A549 (cell line): ENCODE data around the gene GREB1. TPM values are rescaled to one million over a fixed set of nuclear protein-coding genes. Genes with fewer than 3 reads are reported as not detected.

Source experiments
- ATAC-seq, 2 experiments: fragments of 200-7000 bp in 1 of 2; fragments of >200 bp in 1 of 2; cut with Nextera tagmentation in 1 of 2; cut with Tn5 transposase in 1 of 2; 3 replicates each; pipeline versions ENCODE4 v1.8.0 to v1.9.1; 2018 to 2020; ENCODE audit warnings: mild to moderate bottlenecking in 1 of 2, moderate library complexity in 1 of 2
- CTCF ChIA-PET: fragments of 300-600 bp; sonication (Branson Sonifier 250); formaldehyde crosslinking; extraction: SDS; loops from one replicate; lab custom pipeline; 2021; ENCODE audit warnings: antibody characterized with exemption, inconsistent platforms; lab: Yijun Ruan, JAX
- POLR2A ChIA-PET: fragments of 350-600 bp; formaldehyde crosslinking; extraction: SDS; loops from one replicate; lab custom pipeline; 2021; ENCODE audit warnings: antibody characterized with exemption, inconsistent platforms; lab: Yijun Ruan, JAX
- DNase-seq, 2 experiments: peaks; one replicate each; pipeline versions ENCODE4 v3.0.0 to v3.0.0-alpha.2; 2011 to 2016; ENCODE audit warnings: low read depth in 1 of 2, low spot score in 1 of 2
- FAIRE-seq: peaks from 2 replicates; lab custom pipeline; 2011; peaks lifted over from hg19 to GRCh38; lab: Jason Lieb, UNC
- H3K27ac ChIP-seq, 2 experiments: fragments of >200 bp; sonication (Bioruptor Twin); formaldehyde crosslinking; 3 replicates each; pipeline ENCODE4 v1.5.1; 2016 to 2017
- H3K4me1 ChIP-seq: fragments of >200 bp; sonication (Bioruptor Twin); formaldehyde crosslinking; 3 replicates; pipeline ENCODE4 v1.6.1; 2016
- H3K4me2 ChIP-seq: fragments of >200 bp; sonication (Bioruptor Twin); formaldehyde crosslinking; 3 replicates; pipeline ENCODE4 v1.6.1; 2016
- H3K4me3 ChIP-seq: fragments of >200 bp; sonication (Bioruptor Twin); formaldehyde crosslinking; 3 replicates; pipeline ENCODE4 v1.5.1; 2016
- H3K9me3 ChIP-seq: fragments of >200 bp; sonication (Bioruptor Twin); formaldehyde crosslinking; 3 replicates; pipeline ENCODE4 v1.6.1; 2016
- CBX2 ChIP-seq: fragments of 200-600 bp; sonication (generic); IDR thresholded peaks from 2 replicates; pipeline ENCODE4 v1.6.1; 2016; ENCODE audit warnings: low read depth, mild to moderate bottlenecking, borderline replicate concordance
- CHD2 ChIP-seq: fragments of 150-350 bp; IDR thresholded peaks from 2 replicates; pipeline ENCODE4 v1.6.1; 2014; ENCODE audit warnings: low read length; ENCODE audit not compliant: partially characterized antibody
- EHMT2 ChIP-seq: fragments of 200-600 bp; sonication (generic); IDR thresholded peaks from 2 replicates; pipeline ENCODE4 v1.6.1; 2016; ENCODE audit warnings: antibody characterized with exemption, low read depth, mild to moderate bottlenecking, moderate library complexity
- EP300 ChIP-seq, 2 experiments: fragments of >200 bp; sonication (Bioruptor Twin); formaldehyde crosslinking; IDR thresholded peaks; 2 replicates in 1 of 2; 3 replicates in 1 of 2; pipeline ENCODE4 v1.6.1; 2016 to 2017
- FOSB ChIP-seq: fragments of 250-450 bp; sonication (Bioruptor Pico); IDR thresholded peaks from 2 replicates; pipeline ENCODE4 v1.5.0; 2020; ENCODE audit warnings: mild to moderate bottlenecking, moderate library complexity
- FOSL2 ChIP-seq, 2 experiments: fragments of 450-650 bp in 1 of 2; fragments of >200 bp in 1 of 2; sonication (Bioruptor Twin) in 1 of 2; formaldehyde crosslinking; IDR thresholded peaks; 2 replicates each; pipeline versions ENCODE4 v1.5.0 to v1.6.1; 2016 to 2020; ENCODE audit warnings: mild to moderate bottlenecking in 1 of 2, moderate library complexity in 1 of 2
- GATA3 ChIP-seq: IDR thresholded peaks from 2 replicates; pipeline ENCODE4 v1.6.1; 2012; ENCODE audit warnings: borderline replicate concordance
- HDAC2 ChIP-seq: fragments of 200-600 bp; sonication (generic); IDR thresholded peaks from 2 replicates; pipeline ENCODE4 v1.6.1; 2016
- HOXB5 ChIP-seq: fragments of 250-450 bp; sonication (Bioruptor Pico); IDR thresholded peaks from 2 replicates; pipeline ENCODE4 v1.5.0; 2020; ENCODE audit warnings: mild to moderate bottlenecking, moderate library complexity
- MAFK ChIP-seq: fragments of 450-650 bp; IDR thresholded peaks from 2 replicates; pipeline ENCODE4 v1.6.1; 2014; ENCODE audit not compliant: partially characterized antibody
- MYC ChIP-seq: IDR thresholded peaks from 2 replicates; pipeline ENCODE4 v1.6.1; 2012; ENCODE audit warnings: mild to moderate bottlenecking, inconsistent platforms, low read length, improper control_type of control experiment, borderline replicate concordance
- NPAS2 ChIP-seq: fragments of 250-450 bp; sonication (Bioruptor Pico); IDR thresholded peaks from 2 replicates; pipeline ENCODE4 v1.8.0; 2022; ENCODE audit warnings: mild to moderate bottlenecking, moderate library complexity, borderline replicate concordance
- POLR2A ChIP-seq: IDR thresholded peaks from 2 replicates; pipeline ENCODE4 v1.6.1; 2012; ENCODE audit warnings: mild to moderate bottlenecking, low read length
- RAD21 ChIP-seq, 2 experiments: fragments of >200 bp in 1 of 2; sonication (Bioruptor Twin) in 1 of 2; formaldehyde crosslinking in 1 of 2; IDR thresholded peaks in 1 of 2; conservative IDR thresholded peaks in 1 of 2; 2 replicates in 1 of 2; 3 replicates in 1 of 2; pipeline ENCODE4 v1.6.1; 2012 to 2018; ENCODE audit warnings: inconsistent platforms in 1 of 2
- RARB ChIP-seq: fragments of 250-450 bp; sonication (Bioruptor Pico); IDR thresholded peaks from 2 replicates; pipeline ENCODE4 v1.8.0; 2021; ENCODE audit warnings: mild to moderate bottlenecking, moderate library complexity
- SREBF2 ChIP-seq: fragments of 450-650 bp; IDR thresholded peaks from 2 replicates; pipeline ENCODE4 v1.6.1; 2014; ENCODE audit warnings: mild to moderate bottlenecking, moderate library complexity
- TP53 ChIP-seq: fragments of 250-450 bp; sonication (Bioruptor Pico); IDR thresholded peaks from 2 replicates; pipeline ENCODE4 v1.5.0; 2021; ENCODE audit warnings: mild to moderate bottlenecking, moderate library complexity
- ZC3H11A ChIP-seq: fragments of 450-650 bp; IDR thresholded peaks from 2 replicates; pipeline ENCODE4 v1.6.1; 2014; ENCODE audit warnings: antibody characterized with exemption, mild to moderate bottlenecking
- WGBS: methylation state at CpG from one replicate; pipeline ENCODE4 v1.1.6; 2017; ENCODE audit errors: missing lambda C conversion rate; 5-methylcytosine and 5-hydroxymethylcytosine counted together
- polyA plus RNA-seq, 4 experiments: library from polyadenylated mRNA; depleted of rRNA in 3 of 4; stranded (reverse); fragments of >200 nt; fragmentation: RNase III in 1 of 4; extraction: RNeasy Plus Mini Kit Qiagen cat#74134 plus additional on column Dnase treatment in 1 of 4; gene quantifications; 2 replicates in 3 of 4; 3 replicates in 1 of 4; pipeline ENCODE4 v1.2.3, GENCODE V29; 2011 to 2017
- TF ChIP-seq, protein P1 (sequence below): IDR thresholded peaks from 2 replicates; pipeline ENCODE4 v1.6.1; 2012
- TF ChIP-seq, protein P2 (sequence below): fragments of 200-600 bp; sonication (generic); IDR thresholded peaks from 2 replicates; pipeline ENCODE4 v1.6.1; 2016; ENCODE audit warnings: antibody characterized with exemption, mild to moderate bottlenecking, moderate library complexity
- TF ChIP-seq, protein P3 (sequence below): fragments of 250-450 bp; sonication (Bioruptor Pico); IDR thresholded peaks from 2 replicates; pipeline ENCODE4 v1.5.0; 2021; ENCODE audit warnings: mild to moderate bottlenecking, moderate library complexity, borderline replicate concordance
- TF ChIP-seq, protein P4 (sequence below): IDR thresholded peaks from 2 replicates; pipeline ENCODE4 v1.6.1; 2012; ENCODE audit warnings: low read depth, borderline replicate concordance
- TF ChIP-seq, protein P5 (sequence below): fragments of >200 bp; sonication (Bioruptor Twin); formaldehyde crosslinking; IDR thresholded peaks from 3 replicates; pipeline ENCODE4 v1.6.1; 2016
- TF ChIP-seq, protein P6 (sequence below): fragments of >200 bp; sonication (Bioruptor Twin); formaldehyde crosslinking; IDR thresholded peaks from 2 replicates; pipeline ENCODE4 v1.6.1; 2016

GREB1 gene
- polyA plus RNA-seq, 2 of the 4 experiments (the other 2 are of a cell fraction) = 1.1 to 1.3 TPM

DNA sequence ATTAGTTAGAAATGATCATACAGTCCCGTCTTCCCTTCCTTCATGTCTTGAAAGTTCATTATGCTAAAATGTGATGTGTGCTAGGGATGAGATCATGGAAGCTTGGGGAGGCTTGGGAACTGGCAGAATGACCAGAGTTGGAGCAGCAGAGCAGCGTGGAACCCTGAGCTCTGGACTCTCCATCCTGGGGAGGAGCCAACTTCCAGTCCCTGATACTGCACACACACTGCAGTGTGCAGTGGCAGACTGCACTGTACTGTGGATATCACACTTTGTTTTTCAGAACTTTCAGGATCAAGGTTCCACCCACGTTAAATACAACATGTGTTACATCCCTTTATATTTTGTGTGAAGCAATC is 27.3 kb upstream of the GREB1 start:
- no peak overlapping the region for H3K4me3 ChIP-seq
- WGBS = 36% methylated on average over 3 of the region's 3 CpGs
- DNase-seq (no peak), FAIRE-seq (no peak), ATAC-seq (peak in 1 of 2 experiments; percentile 37; a peak in 3 of 6 replicates)
- peaks cover 16% of the 10 kb centered on the region; the same call in 2 of the 3 replicates for H3K9me3 ChIP-seq
- TF ChIP-seq FOSB (CRISPR knock-in tag) = no peak
- TF ChIP-seq, protein P1, sequence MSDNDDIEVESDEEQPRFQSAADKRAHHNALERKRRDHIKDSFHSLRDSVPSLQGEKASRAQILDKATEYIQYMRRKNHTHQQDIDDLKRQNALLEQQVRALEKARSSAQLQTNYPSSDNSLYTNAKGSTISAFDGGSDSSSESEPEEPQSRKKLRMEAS = no peak
- no peak for TF ChIP-seq FOSL2 (IDR thresholded peaks at IDR 0.05)
- no peak for TF ChIP-seq FOSL2 (CRISPR knock-in tag; IDR thresholded peaks at IDR 0.05)
- TF ChIP-seq, protein P2, sequence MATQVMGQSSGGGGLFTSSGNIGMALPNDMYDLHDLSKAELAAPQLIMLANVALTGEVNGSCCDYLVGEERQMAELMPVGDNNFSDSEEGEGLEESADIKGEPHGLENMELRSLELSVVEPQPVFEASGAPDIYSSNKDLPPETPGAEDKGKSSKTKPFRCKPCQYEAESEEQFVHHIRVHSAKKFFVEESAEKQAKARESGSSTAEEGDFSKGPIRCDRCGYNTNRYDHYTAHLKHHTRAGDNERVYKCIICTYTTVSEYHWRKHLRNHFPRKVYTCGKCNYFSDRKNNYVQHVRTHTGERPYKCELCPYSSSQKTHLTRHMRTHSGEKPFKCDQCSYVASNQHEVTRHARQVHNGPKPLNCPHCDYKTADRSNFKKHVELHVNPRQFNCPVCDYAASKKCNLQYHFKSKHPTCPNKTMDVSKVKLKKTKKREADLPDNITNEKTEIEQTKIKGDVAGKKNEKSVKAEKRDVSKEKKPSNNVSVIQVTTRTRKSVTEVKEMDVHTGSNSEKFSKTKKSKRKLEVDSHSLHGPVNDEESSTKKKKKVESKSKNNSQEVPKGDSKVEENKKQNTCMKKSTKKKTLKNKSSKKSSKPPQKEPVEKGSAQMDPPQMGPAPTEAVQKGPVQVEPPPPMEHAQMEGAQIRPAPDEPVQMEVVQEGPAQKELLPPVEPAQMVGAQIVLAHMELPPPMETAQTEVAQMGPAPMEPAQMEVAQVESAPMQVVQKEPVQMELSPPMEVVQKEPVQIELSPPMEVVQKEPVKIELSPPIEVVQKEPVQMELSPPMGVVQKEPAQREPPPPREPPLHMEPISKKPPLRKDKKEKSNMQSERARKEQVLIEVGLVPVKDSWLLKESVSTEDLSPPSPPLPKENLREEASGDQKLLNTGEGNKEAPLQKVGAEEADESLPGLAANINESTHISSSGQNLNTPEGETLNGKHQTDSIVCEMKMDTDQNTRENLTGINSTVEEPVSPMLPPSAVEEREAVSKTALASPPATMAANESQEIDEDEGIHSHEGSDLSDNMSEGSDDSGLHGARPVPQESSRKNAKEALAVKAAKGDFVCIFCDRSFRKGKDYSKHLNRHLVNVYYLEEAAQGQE = no peak
- TF ChIP-seq EHMT2 = no peak
- no peak for TF ChIP-seq TP53
- TF ChIP-seq MYC = no peak
- no peak for TF ChIP-seq POLR2A
- TF ChIP-seq ZC3H11A = no peak
- no peak for TF ChIP-seq EP300 (IDR thresholded peaks at IDR 0.05)
- no peak for TF ChIP-seq CBX2
- TF ChIP-seq, protein P3, sequence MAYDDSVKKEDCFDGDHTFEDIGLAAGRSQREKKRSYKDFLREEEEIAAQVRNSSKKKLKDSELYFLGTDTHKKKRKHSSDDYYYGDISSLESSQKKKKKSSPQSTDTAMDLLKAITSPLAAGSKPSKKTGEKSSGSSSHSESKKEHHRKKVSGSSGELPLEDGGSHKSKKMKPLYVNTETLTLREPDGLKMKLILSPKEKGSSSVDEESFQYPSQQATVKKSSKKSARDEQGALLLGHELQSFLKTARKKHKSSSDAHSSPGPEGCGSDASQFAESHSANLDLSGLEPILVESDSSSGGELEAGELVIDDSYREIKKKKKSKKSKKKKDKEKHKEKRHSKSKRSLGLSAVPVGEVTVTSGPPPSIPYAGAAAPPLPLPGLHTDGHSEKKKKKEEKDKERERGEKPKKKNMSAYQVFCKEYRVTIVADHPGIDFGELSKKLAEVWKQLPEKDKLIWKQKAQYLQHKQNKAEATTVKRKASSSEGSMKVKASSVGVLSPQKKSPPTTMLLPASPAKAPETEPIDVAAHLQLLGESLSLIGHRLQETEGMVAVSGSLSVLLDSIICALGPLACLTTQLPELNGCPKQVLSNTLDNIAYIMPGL (CRISPR knock-in tag) = no peak
- H3K4me2 ChIP-seq = no peak overlapping the region
- POLR2A ChIA-PET = no interaction called here
- no peaks in the 10 kb centered on the region for H3K4me1 ChIP-seq
- H3K27ac ChIP-seq = no peak overlapping the region
- CTCF ChIA-PET = interaction anchor here (0.7 to 1.2 kb wide), 4 partner anchors 10 to 374 kb away, joined by 3 to 4 read pairs (median 3); no protein-coding TSS in a partner anchor

DNA sequence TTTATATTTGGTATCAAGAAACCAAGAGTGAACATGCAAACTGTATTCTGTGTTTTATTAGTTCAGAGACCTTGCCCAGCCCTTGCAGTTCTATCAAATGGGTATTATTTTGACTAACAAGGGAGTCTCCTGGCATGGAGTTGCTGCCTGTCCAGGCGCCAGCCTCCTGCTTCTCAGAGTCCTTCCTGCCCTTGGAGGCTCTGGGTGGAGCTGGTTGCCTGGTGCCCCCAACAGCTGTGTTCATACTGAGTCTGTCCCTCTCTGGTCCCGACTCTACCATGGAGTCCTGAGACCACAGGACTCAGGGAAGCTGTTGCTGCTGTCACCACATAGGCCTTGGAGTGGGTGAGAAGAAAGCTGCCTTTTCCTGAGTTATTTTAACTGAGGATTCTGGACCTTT is 26.3 kb upstream of the GREB1 start:
- CTCF ChIA-PET = interaction anchor here (1.1 kb wide), 1 partner anchor 75 kb away, joined by 6 read pairs; no protein-coding TSS in a partner anchor
- ATAC-seq = peak in 1 of 2 experiments; percentile 18; a peak in 2 of 6 replicates
- H3K4me3 ChIP-seq = no peak overlapping the region
- TF ChIP-seq HDAC2 (no peak), MAFK (no peak), HOXB5 (CRISPR knock-in tag) (no peak)
- TF ChIP-seq, all 56 proteins: peak for 0
- Histone ChIP-seq H3K9me3 (peaks cover 16% of the 10 kb centered on the region; the same call in 2 of the 3 replicates), H3K27ac (no peak overlapping the region), H3K4me1 (no peaks in the 10 kb centered on the region), H3K4me2 (no peak overlapping the region)
- DNase-seq (no peak), FAIRE-seq (no peak)
- WGBS = 59% methylated on average over 2 of the region's 2 CpGs
- POLR2A ChIA-PET = no interaction called here

DNA sequence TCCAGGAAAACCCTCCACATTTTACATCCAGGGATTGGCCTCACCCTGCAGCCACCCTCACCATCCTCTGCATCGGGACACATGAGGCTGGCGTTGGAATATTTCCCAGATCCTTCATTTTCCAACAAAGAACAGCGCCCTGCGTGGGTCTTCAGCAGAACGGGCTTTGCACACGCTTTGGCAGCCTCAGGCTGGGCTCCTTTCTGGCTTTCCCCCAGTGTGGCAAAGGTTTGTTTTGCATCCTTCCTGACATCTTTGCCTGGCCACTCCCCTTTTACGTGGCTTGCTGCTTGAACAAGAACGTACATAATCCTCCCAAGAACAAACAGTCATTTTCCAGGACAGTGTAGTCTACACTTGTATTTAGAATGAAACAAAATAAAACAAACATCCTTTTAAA is 25.6 kb upstream of the GREB1 start:
- ChIA-PET POLR2A (no interaction called here), CTCF (interaction anchor here (1.1 kb wide), 1 partner anchor 75 kb away, joined by 6 read pairs; no protein-coding TSS in a partner anchor)
- H3K4me3 ChIP-seq = no peak overlapping the region
- DNase-seq (no peak), ATAC-seq (peak in 1 of 2 experiments; percentile 30; a peak in 3 of 6 replicates), FAIRE-seq (no peak)
- no peak overlapping the region for H3K4me2 ChIP-seq
- 62% methylated on average over 8 of the region's 8 CpGs for WGBS
- H3K9me3 ChIP-seq = peaks cover 10% of the 10 kb centered on the region; the same call in 2 of the 3 replicates
- H3K27ac ChIP-seq = no peak overlapping the region
- no peaks in the 10 kb centered on the region for H3K4me1 ChIP-seq
- TF ChIP-seq, protein P4, sequence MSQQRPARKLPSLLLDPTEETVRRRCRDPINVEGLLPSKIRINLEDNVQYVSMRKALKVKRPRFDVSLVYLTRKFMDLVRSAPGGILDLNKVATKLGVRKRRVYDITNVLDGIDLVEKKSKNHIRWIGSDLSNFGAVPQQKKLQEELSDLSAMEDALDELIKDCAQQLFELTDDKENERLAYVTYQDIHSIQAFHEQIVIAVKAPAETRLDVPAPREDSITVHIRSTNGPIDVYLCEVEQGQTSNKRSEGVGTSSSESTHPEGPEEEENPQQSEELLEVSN = no peak
- no peak for TF ChIP-seq CBX2
- TF ChIP-seq CHD2 = no peak
- TF ChIP-seq MYC = no peak
- no peak for TF ChIP-seq SREBF2
- TF ChIP-seq ZC3H11A = no peak
- no peak for TF ChIP-seq RAD21 (conservative IDR thresholded peaks at IDR 0.05 in 1 of 2, IDR thresholded peaks at IDR 0.05 in 1 of 2)
- TF ChIP-seq, protein P5, sequence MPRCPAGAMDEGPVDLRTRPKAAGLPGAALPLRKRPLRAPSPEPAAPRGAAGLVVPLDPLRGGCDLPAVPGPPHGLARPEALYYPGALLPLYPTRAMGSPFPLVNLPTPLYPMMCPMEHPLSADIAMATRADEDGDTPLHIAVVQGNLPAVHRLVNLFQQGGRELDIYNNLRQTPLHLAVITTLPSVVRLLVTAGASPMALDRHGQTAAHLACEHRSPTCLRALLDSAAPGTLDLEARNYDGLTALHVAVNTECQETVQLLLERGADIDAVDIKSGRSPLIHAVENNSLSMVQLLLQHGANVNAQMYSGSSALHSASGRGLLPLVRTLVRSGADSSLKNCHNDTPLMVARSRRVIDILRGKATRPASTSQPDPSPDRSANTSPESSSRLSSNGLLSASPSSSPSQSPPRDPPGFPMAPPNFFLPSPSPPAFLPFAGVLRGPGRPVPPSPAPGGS = no peak
- TF ChIP-seq, protein P6, sequence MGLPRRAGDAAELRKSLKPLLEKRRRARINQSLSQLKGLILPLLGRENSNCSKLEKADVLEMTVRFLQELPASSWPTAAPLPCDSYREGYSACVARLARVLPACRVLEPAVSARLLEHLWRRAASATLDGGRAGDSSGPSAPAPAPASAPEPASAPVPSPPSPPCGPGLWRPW = no peak
- no peak for TF ChIP-seq GATA3
- TF ChIP-seq RARB (CRISPR knock-in tag) = no peak
- TF ChIP-seq, protein P1 = no peak
- no peak for TF ChIP-seq NPAS2 (CRISPR knock-in tag)
- TF ChIP-seq HDAC2 = no peak
